Raji (cell line): ENCODE results near the gene SDF4.

ENCODE experiments used
- POLR2A ChIP-seq: IDR thresholded peaks from 2 replicates; pipeline ENCODE4 v1.6.1; 2011; ENCODE audit warnings: low read depth, low read length, control low read depth; ENCODE audit not compliant: insufficient read depth

SDF4 gene

DNA sequence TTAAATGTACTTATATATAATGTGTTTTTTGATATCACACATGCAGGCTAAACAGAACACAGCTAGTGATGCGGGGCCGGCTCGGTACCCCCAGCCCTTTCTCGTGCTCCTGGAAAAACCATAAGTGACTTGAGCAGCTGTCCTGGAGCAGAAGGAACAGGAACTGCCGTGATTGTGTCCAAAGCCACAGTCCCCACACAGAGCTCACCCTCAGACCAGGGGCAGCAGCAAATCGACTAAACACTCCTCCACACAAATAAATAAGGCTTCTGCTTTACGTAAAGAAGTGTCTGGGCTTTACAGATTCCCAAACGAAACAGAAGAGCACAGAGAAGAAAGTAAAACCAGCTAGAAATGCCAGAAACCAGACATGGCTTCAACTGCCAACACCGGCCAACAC, 32.2 kb upstream of the SDF4 start:
- no peak for TF ChIP-seq POLR2A

GRCh38 chr1:1262758-1263157, 31.0 kb upstream of the SDF4 start:
- TF ChIP-seq POLR2A, result no peak

DNA sequence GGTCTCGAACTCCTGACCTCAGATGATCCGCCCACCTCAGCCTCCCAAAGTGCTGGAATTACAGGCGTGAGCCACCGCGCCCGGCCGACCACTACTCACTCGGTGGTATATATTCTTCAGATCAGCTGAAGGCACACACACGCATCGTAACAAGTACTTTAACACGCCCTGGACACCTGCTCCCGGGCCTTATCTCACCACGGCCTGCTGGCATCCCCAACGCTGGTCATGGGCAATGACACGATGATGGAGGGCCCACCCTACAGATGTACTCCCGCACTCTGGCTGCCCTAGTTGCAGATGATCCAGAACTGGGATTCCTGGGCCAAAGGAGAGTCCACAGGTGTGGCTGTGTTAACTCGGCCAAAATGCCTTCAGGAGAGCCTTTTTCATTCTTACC, 30.3 kb upstream of the SDF4 start:
- TF ChIP-seq POLR2A, result no peak

DNA sequence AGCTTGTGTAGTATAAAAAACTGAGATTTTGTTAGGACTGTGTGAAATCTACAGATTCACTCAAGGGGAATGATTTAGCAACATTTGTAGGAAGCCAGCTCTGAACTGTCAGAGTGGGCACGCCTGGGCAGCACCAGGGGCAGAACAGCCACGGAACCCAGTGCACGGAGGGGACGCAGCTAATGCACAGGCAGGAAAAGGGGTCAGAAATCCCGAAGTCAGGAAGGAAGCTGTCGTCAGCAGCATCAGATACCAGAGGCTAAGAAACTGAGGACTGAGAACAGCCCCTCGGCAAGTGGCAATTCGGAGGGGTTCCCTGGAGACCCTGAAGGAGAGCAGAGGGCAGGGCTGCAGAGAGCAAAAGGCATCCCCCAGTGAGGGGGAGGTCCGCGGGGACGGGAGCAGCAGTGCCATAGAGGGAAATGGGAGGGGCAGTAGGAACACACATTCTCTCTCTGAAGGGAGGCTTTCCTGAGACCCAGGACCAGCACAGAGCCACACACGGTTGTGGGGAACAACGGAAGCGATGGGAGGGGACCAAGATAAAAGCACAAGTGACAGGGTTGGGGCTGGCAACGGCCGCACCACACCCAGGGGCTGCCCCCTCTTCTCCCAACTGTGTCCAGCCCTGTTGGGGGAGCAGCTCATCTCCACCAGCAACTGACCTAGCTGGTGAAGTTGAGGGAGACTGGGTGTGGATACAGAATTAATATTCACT, 29.2 kb upstream of the SDF4 start:
- no peak for TF ChIP-seq POLR2A

GRCh38 chr1:1259951-1260600, 28.3 kb upstream of the SDF4 start:
- TF ChIP-seq POLR2A, result no peak

DNA sequence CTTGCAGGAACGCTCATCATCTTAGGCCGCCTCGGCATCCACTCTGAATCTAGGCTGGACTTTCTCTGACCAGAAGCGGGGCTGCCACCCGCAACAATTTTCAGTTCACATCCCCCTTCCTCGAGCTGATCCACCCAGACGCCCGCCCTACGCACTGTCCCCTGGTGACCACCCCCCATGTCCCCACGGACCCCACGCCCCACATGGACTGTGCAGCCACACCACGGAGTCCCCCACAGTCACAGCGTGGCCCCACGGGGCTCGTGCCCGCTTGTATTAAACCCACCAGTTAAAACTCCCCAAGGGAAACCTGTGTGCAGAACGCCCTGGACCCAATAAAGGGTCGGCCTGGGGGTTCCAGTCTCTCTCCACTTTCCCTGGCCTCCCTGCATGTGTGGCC, 27.7 kb upstream of the SDF4 start:
- TF ChIP-seq POLR2A, result no peak

- no peak for TF ChIP-seq POLR2A
These were observed 27.3 kb upstream of the SDF4 start for GRCh38 chr1:1259119-1259488.

DNA sequence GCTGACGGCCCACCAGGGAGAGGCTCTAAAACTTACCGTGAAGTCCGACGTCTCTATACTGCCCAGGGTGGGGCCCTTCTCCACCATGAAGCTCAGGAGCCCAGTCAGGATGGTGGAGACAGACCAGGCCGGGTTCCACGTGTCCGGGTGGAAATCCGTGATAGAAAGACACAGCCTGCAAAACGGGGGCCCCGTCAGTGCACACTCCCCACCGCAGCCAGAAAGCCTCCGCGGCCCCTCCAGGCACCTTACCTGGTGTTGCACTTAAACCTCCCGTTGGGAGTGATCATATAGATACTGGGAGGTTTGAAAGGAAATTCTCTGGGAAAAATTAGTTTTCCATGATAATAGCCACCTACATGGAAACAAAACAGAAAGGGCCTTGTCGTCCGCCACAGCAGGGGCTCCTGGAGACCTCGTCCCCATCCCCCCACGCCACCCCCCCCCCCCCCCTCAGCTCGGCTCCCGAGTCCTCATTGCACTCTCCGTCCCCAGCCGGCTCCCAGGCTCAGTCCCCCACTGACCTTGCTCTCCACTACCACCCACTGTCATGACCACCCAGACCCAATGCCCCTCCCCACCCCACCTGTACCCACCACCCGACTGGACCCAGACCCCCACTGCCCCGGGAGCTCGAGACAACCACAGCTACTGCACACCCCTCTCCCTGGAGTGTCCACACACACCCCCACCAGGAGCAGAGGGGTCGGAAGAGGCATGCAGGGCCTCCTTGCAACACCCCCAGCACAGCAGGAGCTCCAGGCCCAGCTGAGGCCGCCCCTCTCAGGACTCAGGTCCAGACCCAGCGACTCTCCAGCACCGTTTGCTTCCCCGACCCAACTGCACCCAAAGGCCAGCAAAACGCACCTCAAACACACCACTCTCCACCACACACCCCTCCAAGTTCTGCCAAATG, 25.4 kb upstream of the SDF4 start:
- no peak for TF ChIP-seq POLR2A

- no peak for TF ChIP-seq POLR2A
These were observed 23.8 kb upstream of the SDF4 start for GRCh38 chr1:1255611-1256010.

GRCh38 chr1:1255078-1255477, 23.3 kb upstream of the SDF4 start:
- no peak for TF ChIP-seq POLR2A

DNA sequence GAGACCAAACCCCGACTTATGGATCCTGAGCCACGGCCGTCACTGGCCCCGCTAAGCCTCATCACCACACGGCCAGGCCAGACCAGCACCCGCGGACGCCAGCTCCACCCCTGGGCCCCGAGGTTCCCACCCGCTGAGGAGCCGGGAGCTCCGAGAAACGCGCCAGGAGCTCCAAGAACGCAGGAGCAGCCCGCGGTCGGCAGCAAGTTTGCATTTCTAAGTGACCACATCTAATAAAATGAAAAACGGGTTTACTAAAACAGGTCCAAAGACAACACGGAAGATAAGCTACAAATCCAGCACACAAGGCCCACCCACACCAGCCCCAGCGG, 22.8 kb upstream of the SDF4 start:
- no peak for TF ChIP-seq POLR2A

DNA sequence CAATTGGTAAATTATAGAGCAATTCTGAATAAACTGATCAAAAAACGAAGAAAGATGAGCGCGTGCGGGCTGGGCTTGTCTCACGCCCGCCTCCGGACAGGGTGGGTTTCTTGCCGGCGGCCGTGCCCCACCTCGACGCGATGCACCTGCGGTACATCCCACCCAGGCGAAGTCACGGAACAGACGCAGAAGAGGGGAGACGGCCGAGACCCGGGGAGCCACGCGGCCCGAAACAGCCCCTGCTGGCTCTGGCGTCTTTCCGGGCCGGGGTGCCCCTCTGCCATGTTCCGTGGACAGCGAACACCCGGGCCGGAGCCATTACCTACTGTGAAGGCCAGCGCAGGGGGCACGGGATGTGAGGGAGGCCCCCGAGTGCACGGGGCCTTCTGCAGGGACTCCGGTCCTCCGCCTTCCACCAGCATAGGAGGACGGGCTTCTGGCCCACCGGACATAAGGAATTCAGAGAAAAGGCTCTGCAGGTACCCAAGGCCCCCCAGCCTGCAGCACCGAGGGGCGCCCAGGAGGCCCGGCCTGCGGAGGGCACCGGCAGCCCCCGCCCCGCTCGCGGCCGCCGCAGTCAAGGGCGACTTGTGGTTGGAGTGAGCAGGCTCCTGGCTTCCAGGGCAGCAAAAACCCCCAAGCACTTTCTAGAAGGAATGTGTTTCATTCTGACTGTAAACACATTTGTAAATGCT, 22.3 kb upstream of the SDF4 start:
- no peak for TF ChIP-seq POLR2A

DNA sequence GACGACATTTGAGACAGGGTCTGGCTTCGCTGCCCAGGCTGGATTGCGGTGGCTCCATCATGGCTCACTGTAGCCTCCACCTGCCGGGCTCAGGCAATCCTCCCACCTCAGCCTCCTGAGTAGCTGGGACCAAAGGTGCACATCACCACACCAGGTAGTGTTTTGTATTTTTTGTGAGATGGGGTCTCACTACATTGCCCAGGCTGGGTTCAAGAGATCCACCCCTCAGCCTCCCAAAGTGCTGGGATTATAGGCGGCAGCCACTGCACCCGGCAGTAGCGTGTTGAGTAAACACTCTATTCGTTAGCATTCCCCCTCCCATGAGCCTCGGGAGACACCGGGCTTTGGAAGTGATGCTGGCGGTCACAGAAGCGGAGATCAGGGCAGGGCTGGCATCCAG, 21.5 kb upstream of the SDF4 start:
- no peak for TF ChIP-seq POLR2A

DNA sequence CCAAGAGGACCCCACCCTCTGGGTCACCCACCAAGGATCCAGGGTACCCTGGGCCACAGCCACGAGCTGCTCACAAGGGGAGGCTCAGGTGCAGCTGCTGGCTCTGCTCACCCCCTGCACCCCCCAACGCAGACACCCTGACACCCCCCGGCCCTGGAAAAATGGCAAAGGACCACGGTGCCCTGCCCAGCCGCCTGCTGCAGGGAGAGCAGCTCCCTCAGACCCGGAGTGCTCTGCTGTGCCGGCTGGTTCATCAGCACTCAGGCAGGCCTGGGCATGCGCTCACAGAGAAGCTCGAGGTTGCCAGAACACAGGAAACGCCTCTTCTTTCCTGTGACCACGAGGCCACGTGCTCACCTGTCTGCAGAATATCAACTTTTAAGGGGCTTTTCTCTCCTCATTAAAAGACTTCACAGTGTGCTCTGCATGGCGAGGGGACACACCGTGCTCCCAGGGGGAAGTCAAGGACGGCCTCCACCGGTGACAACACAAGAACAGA, 19.0 kb upstream of the SDF4 start:
- no peak for TF ChIP-seq POLR2A

DNA sequence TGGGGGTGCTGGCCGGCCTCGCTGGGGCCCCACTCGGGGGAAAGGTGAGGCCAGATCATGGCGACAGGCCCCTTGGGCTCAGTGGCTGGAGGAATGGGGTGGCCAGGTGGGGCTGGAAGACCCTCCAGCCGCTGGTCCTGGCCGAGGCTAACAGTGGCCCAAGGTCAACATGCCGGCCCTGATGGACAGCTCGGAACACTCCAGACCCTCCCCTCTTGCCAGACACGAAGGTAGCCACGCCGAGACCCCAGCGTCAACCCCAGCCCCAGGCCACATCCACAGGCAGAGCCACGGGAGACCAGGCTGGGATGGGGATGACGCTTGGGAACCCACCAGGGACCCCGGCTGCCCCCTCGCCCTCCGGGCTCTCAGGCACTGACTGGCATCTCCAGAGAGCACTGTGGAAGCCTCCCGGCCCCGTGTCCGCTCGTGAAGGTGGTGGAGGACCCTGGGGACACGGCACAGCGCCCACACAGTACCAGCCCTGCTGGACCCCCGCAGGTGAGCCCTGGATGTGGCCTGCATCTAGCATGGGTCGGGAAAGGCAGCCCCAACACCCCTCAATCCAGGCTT, 15.6 kb upstream of the SDF4 start:
- TF ChIP-seq POLR2A, result no peak
